GM18909 (cell line): ENCODE results near the gene FHOD3.

Experiments
- ATAC-seq: cut with Tn5 transposase; IDR thresholded peaks from one replicate; pipeline ENCODE4 v1.9.1; 2021; ENCODE audit warnings: mild to moderate bottlenecking; ENCODE audit not compliant: unreplicated experiment, poor library complexity

Gene FHOD3

DNA sequence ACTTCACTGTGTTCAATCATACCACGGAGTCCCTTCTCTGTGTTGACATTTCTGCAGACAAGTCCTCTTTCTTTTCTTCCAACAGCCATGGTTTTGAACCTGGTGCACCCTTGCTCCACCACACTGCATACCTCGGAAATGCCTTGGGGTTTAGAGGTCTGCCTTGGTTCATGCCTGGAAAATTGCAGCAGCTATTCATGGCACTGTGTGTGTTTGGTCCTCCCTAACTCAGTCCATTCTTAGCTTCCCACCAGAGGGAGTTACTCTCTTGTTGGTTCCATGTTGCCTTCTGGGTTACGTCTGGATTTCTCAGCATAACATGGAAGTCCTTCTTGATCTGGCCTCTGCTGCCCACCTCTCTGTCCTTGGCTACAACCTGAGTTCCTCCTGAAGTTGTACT is 206.0 kb downstream of the FHOD3 start:
- no peak for ATAC-seq

DNA sequence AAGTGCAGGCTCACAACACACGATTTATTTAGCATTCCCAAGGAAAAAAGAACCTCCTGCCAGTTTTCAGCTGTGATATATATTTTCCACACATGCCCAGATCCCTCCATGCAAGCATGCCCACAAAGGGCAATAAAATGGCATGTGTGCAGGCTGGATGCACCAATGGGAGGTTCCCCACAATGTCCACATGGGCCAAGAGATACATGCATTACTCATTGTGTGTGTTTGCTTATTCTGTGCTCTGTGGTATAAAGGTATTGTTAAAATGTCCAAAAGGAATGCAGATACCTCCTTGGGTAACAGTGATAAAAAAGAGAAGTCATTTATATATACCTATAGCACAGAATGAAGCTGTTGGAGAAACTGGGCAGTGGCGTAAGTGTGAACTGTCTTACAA is 207.4 kb downstream of the FHOD3 start:
- no peak for ATAC-seq

GRCh38 chr18:36505665-36506064 is 208.2 kb downstream of the FHOD3 start:
- no peak for ATAC-seq

DNA sequence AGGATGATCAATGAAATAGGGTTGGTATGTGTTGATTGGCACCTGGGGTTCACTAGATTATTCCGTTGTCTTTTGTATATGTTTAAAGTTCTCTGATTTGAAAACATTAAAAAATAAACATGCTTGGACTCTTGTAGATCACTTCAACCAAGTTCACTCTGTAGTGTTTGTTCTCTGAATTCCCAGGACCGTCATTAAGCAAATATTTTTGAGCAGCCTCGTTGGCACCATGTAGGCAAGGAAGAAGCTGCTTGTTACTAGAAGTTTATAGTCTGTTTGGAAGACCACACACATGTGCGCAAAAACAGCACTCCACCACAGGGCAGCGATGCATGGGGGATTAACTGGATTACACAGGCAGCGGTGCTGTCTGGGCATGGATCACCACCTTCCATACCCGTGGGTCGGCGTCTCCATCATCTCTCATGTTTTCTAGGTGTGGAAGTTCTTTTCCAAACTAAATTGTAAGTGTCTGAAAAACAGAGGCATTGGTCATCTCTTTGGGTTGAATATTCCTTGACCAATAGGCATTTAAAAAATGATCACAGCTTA is 212.2 kb downstream of the FHOD3 start:
- ATAC-seq = no peak

DNA sequence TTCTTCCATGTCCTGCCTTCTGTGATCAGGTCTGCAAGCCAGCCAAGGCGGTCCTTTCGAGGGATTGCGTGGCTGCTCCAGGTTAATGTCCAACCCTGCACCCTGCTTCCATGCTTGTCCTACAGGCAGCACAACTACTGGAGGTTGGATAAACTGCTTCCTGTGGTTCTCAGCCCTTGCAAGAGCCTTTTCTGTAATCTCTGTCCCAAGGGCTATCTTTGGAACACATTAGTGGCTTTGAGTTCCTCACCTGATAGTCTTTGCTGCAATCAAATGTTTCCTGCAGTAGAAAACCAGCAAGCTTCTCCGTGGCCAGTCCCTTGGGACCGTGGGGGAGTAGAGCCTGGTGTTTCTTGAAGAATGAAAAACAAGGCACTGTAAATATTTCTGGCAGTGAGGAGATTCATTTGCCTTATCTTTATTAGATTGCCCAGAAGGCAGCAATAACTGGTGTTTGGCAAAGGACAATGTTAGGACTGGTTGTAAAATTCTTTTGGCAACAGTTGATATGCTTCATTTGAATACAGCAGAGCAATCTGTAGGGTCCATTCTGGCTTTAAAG is 214.4 kb downstream of the FHOD3 start:
- ATAC-seq = no peak

DNA sequence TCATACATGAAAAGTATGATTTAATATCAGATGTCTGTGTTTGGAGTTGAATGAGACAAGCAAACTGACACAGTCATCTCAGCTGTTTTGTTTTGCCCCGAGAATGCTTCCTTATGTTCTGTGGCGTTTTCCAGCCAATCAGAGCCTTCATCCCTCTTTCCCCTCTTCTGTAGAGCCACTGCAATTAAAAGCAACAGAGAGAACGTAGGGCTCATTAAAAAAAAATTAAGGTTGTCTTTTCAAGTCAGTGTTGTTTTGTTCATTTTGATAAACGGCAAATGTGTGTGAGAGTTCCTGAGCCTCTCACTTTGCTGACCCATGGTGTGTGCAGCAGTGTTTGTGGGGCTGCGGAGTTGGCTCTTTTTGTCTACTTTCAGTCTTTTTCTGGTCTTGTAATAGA is 216.0 kb downstream of the FHOD3 start:
- no peak for ATAC-seq

- no peak for ATAC-seq
Measured at GRCh38 chr18:36514778-36515177, 217.3 kb downstream of the FHOD3 start.

- ATAC-seq = no peak
Measured at GRCh38 chr18:36516258-36516657, 218.7 kb downstream of the FHOD3 start.

GRCh38 chr18:36516726-36517125 is 219.2 kb downstream of the FHOD3 start:
- ATAC-seq = no peak

DNA sequence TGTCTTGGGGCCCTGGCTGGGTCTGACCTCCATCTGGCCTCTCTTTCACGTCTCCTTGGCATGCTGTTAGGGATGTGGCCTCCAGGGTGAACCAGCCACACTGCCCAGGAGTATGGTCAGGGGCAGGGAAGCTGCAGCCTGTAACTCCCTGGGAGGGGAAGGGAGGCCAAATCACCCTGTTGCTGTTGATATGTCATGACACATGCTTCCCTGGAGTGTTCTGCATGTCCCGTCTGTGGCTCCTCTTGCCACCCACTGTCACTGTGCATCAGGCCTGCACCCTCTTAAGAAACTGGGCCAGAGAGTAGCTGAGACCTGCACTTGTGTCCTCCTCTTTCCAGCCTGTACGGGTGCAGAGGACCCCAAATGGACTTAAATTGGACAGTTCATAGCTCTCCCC is 221.3 kb downstream of the FHOD3 start:
- ATAC-seq = no peak

GRCh38 chr18:36519358-36519757 is 221.8 kb downstream of the FHOD3 start:
- ATAC-seq = peak; percentile 47

DNA sequence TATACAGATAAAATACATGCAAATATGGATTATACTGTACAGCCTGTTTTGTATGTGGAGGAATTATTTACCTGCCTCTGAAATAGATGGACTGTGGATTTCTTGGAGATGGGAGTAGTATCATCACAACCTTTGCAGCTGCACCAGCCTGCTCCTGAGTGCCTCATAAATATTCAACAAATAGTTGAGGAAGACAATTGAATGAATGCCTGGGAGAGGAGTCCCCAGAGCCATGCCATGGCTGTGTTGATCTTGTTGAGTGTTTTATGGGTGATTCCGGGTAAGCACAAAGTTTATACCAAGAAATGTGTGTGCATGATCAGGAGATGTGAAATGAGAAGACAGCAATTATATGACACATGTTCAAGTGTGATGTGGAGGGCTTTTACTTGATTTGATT is 225.0 kb downstream of the FHOD3 start:
- no peak for ATAC-seq

DNA sequence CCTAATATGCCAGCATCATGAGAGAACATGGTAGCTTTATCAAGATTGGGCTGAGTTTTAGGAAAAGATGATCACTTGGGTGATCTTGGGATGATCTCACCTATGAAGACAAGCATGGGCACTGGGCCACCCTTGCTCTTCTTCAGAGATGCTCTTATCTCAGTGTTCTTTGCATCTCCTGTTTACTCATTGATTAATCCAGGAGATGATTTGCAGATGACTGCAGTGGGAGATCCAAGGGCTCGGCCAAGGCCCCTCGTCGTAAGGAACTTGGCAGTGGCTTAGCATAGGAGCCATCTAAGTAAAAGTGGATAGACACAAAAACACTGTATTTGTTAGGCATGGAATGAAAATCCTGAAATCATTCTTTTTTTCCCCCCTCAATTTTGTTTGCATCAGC is 228.4 kb downstream of the FHOD3 start:
- no peak for ATAC-seq

GRCh38 chr18:36526611-36527010 is 229.1 kb downstream of the FHOD3 start:
- ATAC-seq = no peak

DNA sequence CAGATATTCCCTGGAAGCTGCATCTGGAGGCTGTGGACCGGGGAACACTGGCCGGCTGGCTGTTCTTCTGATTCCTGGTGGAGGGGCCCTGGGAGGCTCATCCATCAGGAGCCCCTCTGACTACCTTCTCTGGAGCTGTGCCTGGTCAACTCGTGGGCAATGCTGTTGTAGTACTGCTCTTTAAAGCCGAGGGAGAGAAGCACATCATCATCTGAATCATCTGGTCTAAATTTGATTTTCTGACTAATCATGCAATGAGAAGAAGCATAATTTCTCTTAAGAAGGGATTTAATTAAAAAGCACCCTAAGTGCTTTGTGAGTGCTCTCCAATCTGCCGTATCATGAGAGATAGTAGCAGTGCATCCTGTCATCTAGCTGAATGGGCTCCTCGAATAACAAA is 229.5 kb downstream of the FHOD3 start:
- no peak for ATAC-seq

DNA sequence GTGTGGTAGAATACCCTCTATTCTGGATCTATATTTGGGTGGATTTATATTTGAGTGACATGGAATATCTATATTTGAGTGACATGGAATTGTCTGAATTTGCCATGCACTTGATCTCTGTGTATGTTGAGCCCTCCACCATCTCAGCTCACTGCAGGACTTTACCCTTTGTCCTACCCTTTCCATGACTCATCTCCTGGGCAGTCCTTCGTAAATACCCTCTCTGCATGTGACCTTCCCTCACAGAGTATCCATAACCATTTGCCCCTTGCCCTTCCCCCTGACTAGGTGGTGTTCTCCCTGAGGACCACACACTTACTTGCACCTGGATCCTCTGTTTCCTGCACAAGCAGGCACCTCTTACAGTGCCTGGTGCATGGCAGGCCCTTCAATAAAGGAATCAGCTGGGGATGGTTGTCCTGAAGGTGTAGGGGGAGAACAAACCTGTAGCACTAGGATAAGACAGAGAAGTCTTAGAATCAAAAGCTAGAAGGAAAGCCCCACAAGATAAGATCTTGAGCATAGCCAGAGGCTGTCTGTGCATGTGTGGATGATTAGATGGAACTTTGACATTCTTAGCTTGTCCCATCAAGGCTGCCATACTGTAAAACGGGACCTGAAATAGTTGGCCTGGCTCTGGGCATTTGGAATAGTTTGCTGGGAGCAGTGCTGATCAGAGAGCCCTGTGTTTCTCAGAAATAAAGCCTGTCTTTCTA is 230.4 kb downstream of the FHOD3 start:
- ATAC-seq = no peak

DNA sequence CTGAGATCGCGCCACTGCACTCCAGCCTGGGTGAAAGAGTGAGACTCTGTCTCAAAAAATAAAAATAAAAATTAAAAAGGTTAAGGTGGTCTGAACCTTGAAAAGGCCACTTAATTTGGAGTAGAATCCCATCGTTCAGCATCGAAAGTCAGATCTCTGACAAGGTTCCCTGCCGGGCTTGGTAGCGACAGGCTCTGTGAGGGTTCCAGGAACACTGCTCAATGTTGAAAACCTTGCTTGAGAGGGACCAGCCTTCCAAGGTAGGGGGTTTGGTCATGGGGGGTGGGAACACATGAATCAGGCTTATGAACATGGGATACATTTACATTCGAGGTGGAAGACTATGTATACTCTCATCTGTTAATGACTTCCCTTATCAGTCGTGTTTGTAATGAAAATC is 232.2 kb downstream of the FHOD3 start:
- ATAC-seq = no peak

DNA sequence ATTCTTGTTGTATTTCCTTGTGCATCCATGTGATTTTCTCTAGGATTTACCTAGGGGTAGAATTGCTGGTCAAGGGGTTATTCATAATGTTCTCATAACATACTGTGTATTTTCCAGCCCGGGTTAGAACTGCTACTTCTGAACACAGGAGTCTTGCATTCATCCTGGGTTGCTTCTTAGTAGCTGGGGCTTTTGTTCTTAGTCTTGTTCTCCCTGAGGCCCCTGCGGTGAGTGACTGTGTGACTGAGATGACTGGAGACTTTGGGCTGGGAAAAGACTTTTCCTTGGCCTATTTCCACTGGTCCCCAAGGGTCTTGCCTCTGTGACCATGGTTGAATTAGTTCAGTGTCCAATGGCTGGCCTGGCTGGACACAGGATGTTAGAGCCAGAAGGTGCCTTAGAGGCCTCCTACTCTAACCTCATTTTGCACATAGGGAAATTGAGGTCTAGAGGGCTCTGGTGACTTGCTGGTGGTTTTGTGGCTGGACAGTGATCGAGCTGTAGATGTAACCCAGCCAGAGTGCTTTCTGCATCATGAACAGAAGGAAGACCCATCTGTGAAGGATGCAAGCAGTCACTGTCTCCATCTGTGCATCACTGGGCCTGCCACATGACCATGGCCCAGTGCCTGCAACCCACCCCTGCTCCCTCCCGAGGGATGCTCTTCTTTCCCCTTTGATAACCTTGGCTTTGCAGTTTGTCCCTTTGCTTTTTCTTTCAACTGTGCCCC is 233.3 kb downstream of the FHOD3 start:
- no peak for ATAC-seq

DNA sequence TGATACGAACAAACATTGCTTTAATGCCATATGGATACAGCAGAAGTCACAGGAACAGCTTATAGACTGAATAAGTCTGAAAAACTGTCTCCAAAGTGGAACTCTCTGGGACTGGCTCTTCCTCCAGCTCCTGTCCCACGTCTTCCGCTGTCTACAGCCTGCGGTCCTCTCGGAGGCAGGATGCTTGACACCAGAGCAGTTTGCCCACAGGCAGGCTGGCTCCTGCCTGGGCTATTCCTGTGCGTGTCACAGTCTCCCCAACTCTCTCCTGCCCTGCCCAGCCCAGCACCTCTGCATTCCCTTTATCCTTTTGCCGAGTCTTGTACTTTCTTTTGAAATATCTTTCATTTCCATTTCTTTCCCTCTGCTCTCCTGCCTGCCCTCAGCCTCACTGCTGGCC is 234.1 kb downstream of the FHOD3 start:
- ATAC-seq = no peak

GRCh38 chr18:36532394-36532793 is 234.9 kb downstream of the FHOD3 start:
- no peak for ATAC-seq

DNA sequence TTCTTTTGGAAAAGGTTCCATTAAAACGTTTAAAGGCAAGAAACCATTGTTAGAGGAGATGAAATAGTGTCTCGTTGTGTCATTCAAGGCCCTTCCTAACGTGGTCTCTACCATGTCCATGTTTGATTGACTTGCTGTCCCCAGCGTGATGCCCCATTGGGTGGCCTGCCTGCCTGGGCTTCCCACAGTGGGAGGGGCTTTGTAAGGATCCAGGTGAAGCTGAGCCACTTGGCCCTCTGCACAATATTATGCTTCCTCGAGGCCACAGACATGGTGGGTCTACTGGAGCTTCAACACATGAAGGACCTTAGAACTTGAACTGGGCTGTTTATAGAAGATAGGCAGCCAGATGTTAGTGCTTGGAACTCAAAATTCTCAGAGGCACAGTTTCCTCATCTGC is 235.3 kb downstream of the FHOD3 start:
- ATAC-seq = no peak
